HG02981 (cell line): ENCODE results near the gene GPER1.

ENCODE experiments used
- ATAC-seq: cut with Tn5 transposase; IDR thresholded peaks from one replicate; pipeline ENCODE4 v1.9.1; 2021; ENCODE audit warnings: mild to moderate bottlenecking, moderate library complexity; ENCODE audit not compliant: unreplicated experiment

The GPER1 gene

GRCh38 chr7:1053816-1054370 is 34.0 kb upstream of the GPER1 start:
- ATAC-seq: no peak

GRCh38 chr7:1054438-1054837 is 33.5 kb upstream of the GPER1 start:
- no peak for ATAC-seq

GRCh38 chr7:1054861-1055450 is 33.0 kb upstream of the GPER1 start:
- no peak for ATAC-seq

GRCh38 chr7:1055491-1055955 is 32.4 kb upstream of the GPER1 start:
- ATAC-seq: no peak

- no peak for ATAC-seq
These were observed 31.7 kb upstream of the GPER1 start for GRCh38 chr7:1055956-1056784.

GRCh38 chr7:1056785-1057410 is 31.0 kb upstream of the GPER1 start:
- ATAC-seq: no peak

- ATAC-seq: no peak
These were observed 30.3 kb upstream of the GPER1 start for GRCh38 chr7:1057416-1058291.

- ATAC-seq: no peak
These were observed 29.6 kb upstream of the GPER1 start for GRCh38 chr7:1058311-1058710.

GRCh38 chr7:1058821-1059199 is 29.1 kb upstream of the GPER1 start:
- ATAC-seq: no peak

- no peak for ATAC-seq
These were observed 28.5 kb upstream of the GPER1 start for GRCh38 chr7:1059200-1060091.

GRCh38 chr7:1060315-1061072 is 27.4 kb upstream of the GPER1 start:
- no peak for ATAC-seq

- ATAC-seq: no peak
These were observed 26.7 kb upstream of the GPER1 start for GRCh38 chr7:1061180-1061579.

GRCh38 chr7:1062296-1063294 is 25.3 kb upstream of the GPER1 start:
- peak; percentile 50 for ATAC-seq

GRCh38 chr7:1063361-1063760 is 24.6 kb upstream of the GPER1 start:
- ATAC-seq: no peak

GRCh38 chr7:1064581-1064980 is 23.3 kb upstream of the GPER1 start:
- no peak for ATAC-seq

GRCh38 chr7:1065263-1065584 is 22.7 kb upstream of the GPER1 start:
- no peak for ATAC-seq

GRCh38 chr7:1065585-1066241 is 22.2 kb upstream of the GPER1 start:
- peak; percentile 65 for ATAC-seq

GRCh38 chr7:1066242-1066588 is 21.7 kb upstream of the GPER1 start:
- ATAC-seq: no peak
